H1 (cell line): Measurements from ENCODE around the gene TFF3.

Experiments used
- ATF3 ChIP-seq: IDR thresholded peaks from 2 replicates; pipeline ENCODE4 v1.6.1; 2011; ENCODE audit warnings: low read depth, mild to moderate bottlenecking, low read length; ENCODE audit not compliant: insufficient read depth
- CEBPB ChIP-seq: IDR thresholded peaks from 2 replicates; pipeline ENCODE4 v1.6.1; 2012; ENCODE audit warnings: low read depth, low read length
- EZH2 ChIP-seq: fragments of 200-600 bp; sonication (generic); IDR thresholded peaks from 2 replicates; pipeline ENCODE4 v1.7.1; 2012; ENCODE audit warnings: low read depth, mild to moderate bottlenecking, moderate library complexity, low read length, inconsistent platforms; ENCODE audit not compliant: severe bottlenecking
- JUND ChIP-seq: IDR thresholded peaks from 2 replicates; pipeline ENCODE4 v1.6.1; 2011; ENCODE audit warnings: mild to moderate bottlenecking, improper control_type of control experiment, low read length

GRCh38 chr21:42353623-42354022 is 38.4 kb upstream of the TFF3 start:
- TF ChIP-seq ATF3 (no peak), JUND (no peak), EZH2 (no peak), CEBPB (no peak)
